NCI-H187 treated with DMSO at 0.1 percent for 48 hours (cell line): ENCODE results near the gene UNC13B.
A peak's percentile ranks its signal among the peaks of the same experiment; 100 is the strongest.
"Not testable (repeated sequence)": the region's sequence is repeated elsewhere in the genome, so short reads cannot be mapped to it uniquely, and the experiment has no call there.

ENCODE experiments used
- DNase-seq: peaks from one replicate; lab custom pipeline; 2025; lab: John Stamatoyannopoulos, UW

Gene UNC13B

GRCh38 chr9:35161713-35162604 lies at the start of gene UNC13B:
UNC13B (plus strand) TSS chr9:35162009; CDS start chr9:35162284, 275 bp downstream.
- peak; percentile 40 for DNase-seq

- no peak for DNase-seq
These were observed 49.4 kb upstream of the UNC13B start for GRCh38 chr9:35112257-35113020.

- DNase-seq: peak; percentile 55
These were observed 47.5 kb upstream of the UNC13B start for GRCh38 chr9:35114113-35114839.

- DNase-seq: no peak
These were observed 46.8 kb upstream of the UNC13B start for GRCh38 chr9:35114840-35115628.

- DNase-seq: peak; percentile 94
These were observed 45.9 kb upstream of the UNC13B start, which contains the start of gene ATOSB for GRCh38 chr9:35115680-35116538. ATOSB (minus strand) TSS chr9:35115862; CDS start chr9:35108274, 7,588 bp downstream.

GRCh38 chr9:35116539-35116897 lies 45.3 kb upstream of the UNC13B start:
- DNase-seq: no peak

GRCh38 chr9:35116898-35117551 lies 44.8 kb upstream of the UNC13B start:
- DNase-seq: peak; percentile 22

- DNase-seq: no peak
These were observed 26.9 kb upstream of the UNC13B start for GRCh38 chr9:35134920-35135319.

- DNase-seq: no peak
These were observed 25.8 kb upstream of the UNC13B start for GRCh38 chr9:35135988-35136387.

GRCh38 chr9:35136866-35137265 lies 24.9 kb upstream of the UNC13B start:
- no peak for DNase-seq

GRCh38 chr9:35140093-35140492 lies 21.7 kb upstream of the UNC13B start:
- no peak for DNase-seq

- DNase-seq: no peak
These were observed 19.8 kb upstream of the UNC13B start for GRCh38 chr9:35142037-35142436.

- DNase-seq: not testable (repeated sequence)
These were observed 13.8 kb upstream of the UNC13B start for GRCh38 chr9:35147941-35148563.

- no peak for DNase-seq
These were observed 8.9 kb upstream of the UNC13B start for GRCh38 chr9:35152926-35153325.

GRCh38 chr9:35156781-35157180 lies 5.0 kb upstream of the UNC13B start:
- DNase-seq: no peak

GRCh38 chr9:35157836-35158235 lies 4.0 kb upstream of the UNC13B start:
- not testable (repeated sequence) for DNase-seq

- no peak for DNase-seq
These were observed 3.1 kb upstream of the UNC13B start for GRCh38 chr9:35158501-35159280.

- DNase-seq: no peak
These were observed 951 bp downstream of the UNC13B start for GRCh38 chr9:35162605-35163315.
